OCI-LY3 (cell line): ENCODE results near the gene ACAD10.
A peak's percentile ranks its signal among the peaks of the same experiment; 100 is the strongest.
"Not testable (repeated sequence)": the region's sequence is repeated elsewhere in the genome, so short reads cannot be mapped to it uniquely, and the experiment has no call there.

ENCODE experiments used
- H2AFZ ChIP-seq: fragments of 200-600, 300-600 bp; shearing (Covaris generic); 2 replicates; pipeline ENCODE4 v1.6.0; 2014; ENCODE audit warnings: antibody characterized with exemption, low read depth, low read length
- H3K27ac ChIP-seq: fragments of 200-600, 300-600 bp; sonication (generic); 2 replicates; pipeline ENCODE4 v1.5.1; 2014; ENCODE audit warnings: mild to moderate bottlenecking, low read length, moderate library complexity, mixed read lengths
- H3K27me3 ChIP-seq: fragments of 200-600, 300-600 bp; sonication (generic); 2 replicates; pipeline ENCODE4 v1.6.1; 2014; ENCODE audit warnings: low read depth, low read length, mixed read lengths
- H3K36me3 ChIP-seq: fragments of 200-600, 300-600 bp; sonication (generic); replicated peaks from 2 replicates; pipeline ENCODE3; 2014; ENCODE audit warnings: low read depth, low read length, mixed read lengths
- H3K4me1 ChIP-seq: fragments of 300-600, 200-600 bp; sonication (generic); 2 replicates; pipeline ENCODE4 v1.6.1; 2014; ENCODE audit warnings: low read length, mixed read lengths
- H3K4me2 ChIP-seq: fragments of 200-600, 300-600 bp; sonication (generic); 2 replicates; pipeline ENCODE4 v1.6.1; 2014; ENCODE audit warnings: low read length, mixed read lengths
- H3K4me3 ChIP-seq: fragments of 300-600, 200-600 bp; sonication (generic); 2 replicates; pipeline ENCODE4 v1.5.1; 2014; ENCODE audit warnings: antibody characterized with exemption, mild to moderate bottlenecking, low read length, moderate library complexity
- H3K79me2 ChIP-seq: fragments of 300-600, 200-600 bp; shearing (Covaris generic); 2 replicates; pipeline ENCODE4 v1.6.1; 2014; ENCODE audit warnings: mild to moderate bottlenecking, low read length, mixed read lengths
- H3K9ac ChIP-seq: fragments of 300-600, 200-600 bp; shearing (Covaris generic); 2 replicates; pipeline ENCODE4 v1.6.0; 2014; ENCODE audit warnings: mild to moderate bottlenecking, low read length, moderate library complexity
- H3K9me3 ChIP-seq: fragments of 200-600, 300-600 bp; shearing (Covaris generic); 2 replicates; pipeline ENCODE4 v1.6.1; 2014; ENCODE audit warnings: low read length, mixed read lengths; ENCODE audit not compliant: insufficient read depth
- H4K20me1 ChIP-seq: fragments of 200-600, 300-600 bp; sonication (generic); 2 replicates; pipeline ENCODE4 v1.6.1; 2016; ENCODE audit warnings: low read length, mixed read lengths; ENCODE audit not compliant: insufficient read depth
- CTCF ChIP-seq: fragments of 200-600, 300-600 bp; sonication (generic); IDR thresholded peaks from 2 replicates; pipeline ENCODE4 v1.5.1; 2014; ENCODE audit warnings: antibody characterized with exemption, low read length, low read depth
- EZH2phosphoT487 ChIP-seq: fragments of 200-600 bp; shearing (Covaris generic); IDR thresholded peaks from 2 replicates; pipeline ENCODE4 v1.6.1; 2018; ENCODE audit warnings: antibody characterized with exemption, mixed run types, low read depth

The ACAD10 gene

GRCh38 chr12:111664961-111665865 is 20.6 kb upstream of the ACAD10 start:
- no peaks in the 10 kb centered on the region for H3K79me2 ChIP-seq
- H3K9me3 ChIP-seq: no peaks in the 10 kb centered on the region
- H3K36me3 ChIP-seq: peaks cover 29% of the 10 kb centered on the region
- H3K27me3 ChIP-seq: no peaks in the 10 kb centered on the region
- H3K27ac ChIP-seq: no peak overlapping the region
- H4K20me1 ChIP-seq: no peaks in the 10 kb centered on the region
- no peak overlapping the region for H2AFZ ChIP-seq
- no peak overlapping the region for H3K4me3 ChIP-seq
- H3K9ac ChIP-seq: no peak overlapping the region
- H3K4me1 ChIP-seq: no peaks in the 10 kb centered on the region
- H3K4me2 ChIP-seq: no peak overlapping the region
- TF ChIP-seq EZH2phosphoT487 (no peak), CTCF (no peak)

- TF ChIP-seq CTCF: no peak
- no peak for TF ChIP-seq EZH2phosphoT487
- Histone ChIP-seq H3K27me3 (no peaks in the 10 kb centered on the region), H3K9me3 (no peaks in the 10 kb centered on the region), H3K9ac (no peak overlapping the region), H4K20me1 (no peaks in the 10 kb centered on the region), H3K4me3 (no peak overlapping the region), H3K4me2 (no peak overlapping the region), H3K27ac (no peak overlapping the region), H3K79me2 (no peaks in the 10 kb centered on the region), H3K36me3 (peaks cover 22% of the 10 kb centered on the region), H3K4me1 (no peaks in the 10 kb centered on the region), H2AFZ (no peak overlapping the region)
Observed at GRCh38 chr12:111672822-111673381, 13.0 kb upstream of the ACAD10 start.

GRCh38 chr12:111673503-111673902 is 12.3 kb upstream of the ACAD10 start:
- Histone ChIP-seq H3K27ac (no peak overlapping the region), H3K27me3 (no peaks in the 10 kb centered on the region), H3K79me2 (no peaks in the 10 kb centered on the region), H3K9ac (no peak overlapping the region), H3K9me3 (no peaks in the 10 kb centered on the region), H3K4me1 (no peaks in the 10 kb centered on the region), H4K20me1 (no peaks in the 10 kb centered on the region), H3K36me3 (peaks cover 22% of the 10 kb centered on the region), H2AFZ (no peak overlapping the region), H3K4me2 (no peak overlapping the region), H3K4me3 (no peak overlapping the region)
- peak; percentile 40; the same call in 1 of the 2 replicates for TF ChIP-seq CTCF
- no peak for TF ChIP-seq EZH2phosphoT487

GRCh38 chr12:111677186-111677585 is 8.7 kb upstream of the ACAD10 start:
- Histone ChIP-seq H3K4me2 (no peak overlapping the region), H4K20me1 (no peaks in the 10 kb centered on the region), H3K4me3 (no peak overlapping the region), H3K27ac (no peak overlapping the region), H2AFZ (no peak overlapping the region), H3K36me3 (peaks cover 24% of the 10 kb centered on the region), H3K9ac (no peak overlapping the region), H3K4me1 (no peaks in the 10 kb centered on the region), H3K79me2 (no peaks in the 10 kb centered on the region), H3K27me3 (no peaks in the 10 kb centered on the region), H3K9me3 (no peaks in the 10 kb centered on the region)
- TF ChIP-seq EZH2phosphoT487 (no peak), CTCF (no peak)

GRCh38 chr12:111684485-111685198 is 1.2 kb upstream of the ACAD10 start:
- Histone ChIP-seq H3K79me2 (peaks cover 51% of the 10 kb centered on the region), H3K4me3 (peak overlapping the region; percentile 100), H3K4me2 (peak overlapping the region; percentile 77), H3K4me1 (peaks cover 20% of the 10 kb centered on the region), H3K9ac (peak overlapping the region; percentile 98), H3K36me3 (peaks cover 13% of the 10 kb centered on the region)
- not testable (repeated sequence) for H4K20me1 ChIP-seq, H3K27ac ChIP-seq, H2AFZ ChIP-seq, H3K27me3 ChIP-seq, H3K9me3 ChIP-seq
